Middle frontal gyrus (tissue), 1 donor: Measurements from ENCODE around the gene IMMP1L.
A peak's percentile ranks its signal among the peaks of the same experiment; 100 is the strongest.
"Not testable (repeated sequence)": the region's sequence is repeated elsewhere in the genome, so short reads cannot be mapped to it uniquely, and the experiment has no call there.

ENCODE experiments used
- DNase-seq: peaks from one replicate; pipeline ENCODE4 v3.0.0-alpha.2; 2015; ENCODE audit warnings: low spot score; ENCODE audit errors: extremely low spot score

The IMMP1L gene

GRCh38 chr11:31509429-31510345, at the start of gene IMMP1L, which contains the start of gene ELP4:
Gene IMMP1L (minus strand): TSS chr11:31509622. CDS start chr11:31463276, 46,346 bp downstream.
Gene ELP4 (plus strand): TSS chr11:31509767. CDS start chr11:31509785, 18 bp downstream.
- DNase-seq, result peak; percentile 96

GRCh38 chr11:31558001-31558400, 48.6 kb upstream of the IMMP1L start:
- DNase-seq, result no peak

GRCh38 chr11:31555938-31556337, 46.5 kb upstream of the IMMP1L start:
- no peak for DNase-seq

GRCh38 chr11:31542862-31543261, 33.4 kb upstream of the IMMP1L start:
- no peak for DNase-seq

- DNase-seq, result no peak
Observed at GRCh38 chr11:31535479-31535878, 26.1 kb upstream of the IMMP1L start.

- DNase-seq, result no peak
Observed at GRCh38 chr11:31531293-31531692, 21.9 kb upstream of the IMMP1L start.

- no peak for DNase-seq
Observed at GRCh38 chr11:31529701-31530100, 20.3 kb upstream of the IMMP1L start.

- DNase-seq, result no peak
Observed at GRCh38 chr11:31529189-31529588, 19.8 kb upstream of the IMMP1L start.

GRCh38 chr11:31521497-31522150, 12.2 kb upstream of the IMMP1L start:
- no peak for DNase-seq

- DNase-seq, result no peak
Observed at GRCh38 chr11:31512117-31512516, 2.7 kb upstream of the IMMP1L start.

GRCh38 chr11:31509051-31509428, 382 bp downstream of the IMMP1L start:
- no peak for DNase-seq

- no peak for DNase-seq
Observed at GRCh38 chr11:31500560-31500959, 8.9 kb downstream of the IMMP1L start.

- no peak for DNase-seq
Observed at GRCh38 chr11:31499576-31500178, 9.7 kb downstream of the IMMP1L start.

- DNase-seq, result not testable (repeated sequence)
Observed at GRCh38 chr11:31493762-31494161, 15.7 kb downstream of the IMMP1L start.

- DNase-seq, result no peak
Observed at GRCh38 chr11:31493235-31493634, 16.2 kb downstream of the IMMP1L start.

GRCh38 chr11:31492320-31492913, 17.0 kb downstream of the IMMP1L start:
- DNase-seq, result no peak

GRCh38 chr11:31487848-31488247, 21.6 kb downstream of the IMMP1L start:
- DNase-seq, result no peak

GRCh38 chr11:31484497-31484896, 24.9 kb downstream of the IMMP1L start:
- DNase-seq, result no peak

- DNase-seq, result no peak
Observed at GRCh38 chr11:31480930-31481329, 28.5 kb downstream of the IMMP1L start.

GRCh38 chr11:31479066-31479465, 30.4 kb downstream of the IMMP1L start:
- DNase-seq, result no peak

- no peak for DNase-seq
Observed at GRCh38 chr11:31478223-31478590, 31.2 kb downstream of the IMMP1L start.
